Measurements from ENCODE around the gene SDF4.

DNA sequence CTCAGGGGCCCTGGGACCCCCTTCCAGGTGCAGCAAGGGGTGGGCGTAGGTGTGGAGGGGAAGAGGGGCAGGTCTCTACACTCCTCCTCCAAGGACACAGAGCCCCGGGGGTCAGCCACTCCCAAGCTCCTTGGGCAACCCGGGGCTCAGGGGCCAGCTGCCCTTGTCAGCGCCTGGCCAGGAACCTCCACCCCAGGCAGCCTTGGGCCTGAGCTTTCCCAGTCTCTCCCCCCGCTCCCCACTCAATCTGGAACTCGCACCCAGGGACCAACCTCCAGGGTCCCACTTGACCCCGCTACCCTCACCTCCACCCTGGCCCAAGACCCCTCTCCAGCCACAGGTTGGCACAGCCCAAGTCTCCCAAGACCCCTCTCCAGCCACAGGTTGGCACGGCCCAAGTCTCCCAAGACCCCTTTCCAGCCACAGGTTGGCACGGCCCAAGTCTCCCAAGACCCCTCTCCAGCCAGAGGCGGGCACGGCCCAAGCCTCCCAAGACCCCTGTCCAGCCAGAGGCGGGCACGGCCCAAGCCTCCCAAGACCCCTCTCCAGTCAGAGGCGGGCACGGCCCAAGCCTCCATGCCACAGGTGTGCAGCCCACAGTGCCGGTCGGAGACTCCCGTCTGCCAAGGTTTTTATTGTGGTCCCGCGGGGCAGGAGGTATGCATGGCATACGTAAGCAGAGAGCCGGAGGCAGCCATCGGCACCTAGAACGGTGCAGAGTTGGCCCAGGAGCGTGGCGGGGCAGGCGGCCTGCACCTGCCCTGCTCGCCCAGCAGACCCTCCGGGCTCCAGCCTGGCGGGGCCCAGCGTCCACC, 20.9 kb downstream of the SDF4 start:
- TF ChIP-seq SUZ12 (IDR thresholded peaks at IDR 0.05), result no peak
- no peak for TF ChIP-seq HDGF (IDR thresholded peaks at IDR 0.05; ENCODE audit: borderline replicate concordance)
- no peak for TF ChIP-seq FOXA1 (IDR thresholded peaks at IDR 0.05)
- TF ChIP-seq LEF1 (IDR thresholded peaks at IDR 0.05; ENCODE audit: borderline replicate concordance), result no peak
- no peak for TF ChIP-seq ZNF384 (IDR thresholded peaks at IDR 0.05)
- no peak for TF ChIP-seq ARNT (IDR thresholded peaks at IDR 0.05)
- TF ChIP-seq SP1 (IDR thresholded peaks at IDR 0.05), result no peak
- TF ChIP-seq FOXM1 (IDR thresholded peaks at IDR 0.05; ENCODE audit: borderline replicate concordance), result no peak
- no peak for TF ChIP-seq TARDBP (IDR thresholded peaks at IDR 0.05)
- no peak for TF ChIP-seq NFRKB (IDR thresholded peaks at IDR 0.05)
- TF ChIP-seq, protein P1, sequence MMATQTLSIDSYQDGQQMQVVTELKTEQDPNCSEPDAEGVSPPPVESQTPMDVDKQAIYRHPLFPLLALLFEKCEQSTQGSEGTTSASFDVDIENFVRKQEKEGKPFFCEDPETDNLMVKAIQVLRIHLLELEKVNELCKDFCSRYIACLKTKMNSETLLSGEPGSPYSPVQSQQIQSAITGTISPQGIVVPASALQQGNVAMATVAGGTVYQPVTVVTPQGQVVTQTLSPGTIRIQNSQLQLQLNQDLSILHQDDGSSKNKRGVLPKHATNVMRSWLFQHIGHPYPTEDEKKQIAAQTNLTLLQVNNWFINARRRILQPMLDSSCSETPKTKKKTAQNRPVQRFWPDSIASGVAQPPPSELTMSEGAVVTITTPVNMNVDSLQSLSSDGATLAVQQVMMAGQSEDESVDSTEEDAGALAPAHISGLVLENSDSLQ (IDR thresholded peaks at IDR 0.05), result no peak
- no peak for TF ChIP-seq ELF4 (IDR thresholded peaks at IDR 0.05)
